SK-N-SH (cell line): Measurements from ENCODE around the gene AFF3. TPM values are rescaled to one million over a fixed set of nuclear protein-coding genes. Genes with fewer than 3 reads are reported as not detected.

Experiments
- CTCF ChIA-PET: fragments of 300-600, 350-600 bp; formaldehyde crosslinking; extraction: SDS; loops from one replicate; lab custom pipeline; 2021; lab: Yijun Ruan, JAX
- POLR2A ChIA-PET: fragments of 350-600 bp; sonication (Branson Sonifier 250); formaldehyde crosslinking; extraction: SDS; loops from one replicate; lab custom pipeline; 2020; ENCODE audit warnings: antibody characterized with exemption, inconsistent platforms; lab: Yijun Ruan, JAX
- DNase-seq: peaks from one replicate; pipeline ENCODE4 v3.0.0; 2012
- H2AFZ ChIP-seq: fragments of 200-600 bp; sonication (generic); 2 replicates; pipeline ENCODE4 v1.8.1; 2016; ENCODE audit warnings: antibody characterized with exemption, mild to moderate bottlenecking, low read depth
- H3F3A ChIP-seq: fragments of 200-600 bp; sonication (generic); replicated peaks from 2 replicates; pipeline ENCODE3; 2016; ENCODE audit warnings: antibody characterized with exemption, mild to moderate bottlenecking; ENCODE audit not compliant: insufficient read depth
- H3K27ac ChIP-seq, 2 experiments: fragments of 200-500 bp in 1 of 2; fragments of 200-600 bp in 1 of 2; sonication (Bioruptor generic) in 1 of 2; sonication (generic), shearing (Covaris generic) in 1 of 2; 2 replicates each; pipeline versions ENCODE4 v1.5.1 to v1.6.1; 2014 to 2016; ENCODE audit warnings: low read depth in 2 of 2, inconsistent platforms in 1 of 2, low read length in 1 of 2, mild to moderate bottlenecking in 1 of 2, mixed read lengths in 1 of 2
- H3K27me3 ChIP-seq: fragments of 200-600 bp; sonication (generic), shearing (Covaris generic); 2 replicates; pipeline ENCODE4 v1.6.1; 2016; ENCODE audit warnings: mixed run types; ENCODE audit not compliant: insufficient read depth
- H3K36me3 ChIP-seq, 2 experiments: fragments of 200-500 bp in 1 of 2; fragments of 200-600 bp in 1 of 2; sonication (Bioruptor generic) in 1 of 2; sonication (generic) in 1 of 2; replicated peaks in 1 of 2; 2 replicates each; pipeline versions ENCODE3 to v1.5.1; 2014 to 2016; ENCODE audit warnings: low read length in 1 of 2, mild to moderate bottlenecking in 1 of 2; ENCODE audit not compliant: insufficient read depth in 2 of 2, control insufficient read depth in 1 of 2
- H3K4me1 ChIP-seq, 2 experiments: fragments of 200-500 bp in 1 of 2; fragments of 200-600 bp in 1 of 2; sonication (Bioruptor generic) in 1 of 2; sonication (generic), shearing (Covaris generic) in 1 of 2; 2 replicates each; pipeline versions ENCODE4 v1.5.1 to v1.6.1; 2014 to 2016; ENCODE audit warnings: low read depth in 1 of 2, low read length in 1 of 2, mixed run types in 1 of 2; ENCODE audit not compliant: insufficient read depth in 2 of 2, control insufficient read depth in 1 of 2
- H3K4me2 ChIP-seq: fragments of 200-600 bp; sonication (generic), shearing (Covaris generic); 2 replicates; pipeline ENCODE4 v1.6.1; 2017; ENCODE audit warnings: mixed run types
- H3K4me3 ChIP-seq, 2 experiments: fragments of 200-500 bp in 1 of 2; fragments of 200-600 bp in 1 of 2; sonication (Bioruptor generic) in 1 of 2; sonication (generic), shearing (Covaris generic) in 1 of 2; 2 replicates each; pipeline versions ENCODE4 v1.5.1 to v1.8.1; 2014 to 2016; ENCODE audit warnings: low read depth in 2 of 2, inconsistent platforms in 1 of 2, low read length in 1 of 2, mild to moderate bottlenecking in 1 of 2, mixed read lengths in 1 of 2, moderate library complexity in 1 of 2
- H3K79me2 ChIP-seq: fragments of 200-600 bp; sonication (generic); 2 replicates; pipeline ENCODE4 v1.8.1; 2017; ENCODE audit warnings: mild to moderate bottlenecking; ENCODE audit not compliant: insufficient read depth
- H3K9ac ChIP-seq: fragments of 200-600 bp; sonication (generic); 2 replicates; pipeline ENCODE4 v1.6.1; 2017; ENCODE audit warnings: mixed run types
- H3K9me2 ChIP-seq: fragments of 200-600 bp; sonication (generic); 2 replicates; pipeline ENCODE4 v1.6.1; 2017; ENCODE audit warnings: mixed run types
- H3K9me3 ChIP-seq: fragments of 200-600 bp; sonication (generic); 2 replicates; pipeline ENCODE4 v1.6.1; 2017; ENCODE audit warnings: mixed run types, mild to moderate bottlenecking, moderate library complexity
- H4K20me1 ChIP-seq: fragments of 200-600 bp; sonication (generic); 2 replicates; pipeline ENCODE4 v1.6.1; 2017; ENCODE audit warnings: mild to moderate bottlenecking, mixed run types; ENCODE audit not compliant: insufficient read depth
- ELF1 ChIP-seq: IDR thresholded peaks from 2 replicates; pipeline ENCODE4 v1.4.0; 2012
- FOXJ3 ChIP-seq: sonication (generic); formaldehyde crosslinking; IDR thresholded peaks from 2 replicates; pipeline ENCODE4 v1.5.1; 2020; ENCODE audit warnings: mild to moderate bottlenecking, missing genetic modification reagents
- GABPA ChIP-seq: IDR thresholded peaks from 2 replicates; pipeline ENCODE4 v1.4.0; 2012; ENCODE audit warnings: low read depth, mild to moderate bottlenecking
- GATA2 ChIP-seq: sonication (generic); formaldehyde crosslinking; IDR thresholded peaks from 2 replicates; pipeline ENCODE4 v1.5.0; 2020; ENCODE audit warnings: mild to moderate bottlenecking, missing genetic modification reagents
- NRF1 ChIP-seq: IDR thresholded peaks from 2 replicates; pipeline ENCODE4 v1.6.1; 2012; ENCODE audit warnings: low read depth, mild to moderate bottlenecking, low read length
- RCOR1 ChIP-seq: fragments of 150-350 bp; IDR thresholded peaks from 2 replicates; pipeline ENCODE4 v1.6.1; 2017; ENCODE audit warnings: antibody characterized with exemption, low read length
- RFX5 ChIP-seq: IDR thresholded peaks from 2 replicates; pipeline ENCODE4 v1.6.1; 2012; ENCODE audit warnings: mild to moderate bottlenecking, improper control_type of control experiment, low read length
- SMC3 ChIP-seq: IDR thresholded peaks from 2 replicates; pipeline ENCODE4 v1.6.1; 2012; ENCODE audit warnings: low read depth, low read length, improper control_type of control experiment
- TAF1 ChIP-seq: IDR thresholded peaks from 2 replicates; pipeline ENCODE4 v1.6.1; 2012; ENCODE audit warnings: low read depth, mild to moderate bottlenecking, low read length, moderate library complexity, borderline replicate concordance
- TCF12 ChIP-seq: IDR thresholded peaks from 2 replicates; pipeline ENCODE4 v1.4.0; 2012
- YY1 ChIP-seq: IDR thresholded peaks from 2 replicates; pipeline ENCODE4 v1.4.0; 2012; ENCODE audit warnings: low read depth, mild to moderate bottlenecking
- WGBS: methylation state at CpG from one replicate; pipeline ENCODE4 v1.1.6; 2017; ENCODE audit warnings: low lambda C conversion rate; 5-methylcytosine and 5-hydroxymethylcytosine counted together
- polyA plus RNA-seq, 3 experiments: library from polyadenylated mRNA; depleted of rRNA; stranded (reverse); fragments of >200 nt; gene quantifications; 2 replicates each; pipeline ENCODE4 v1.2.3, GENCODE V29; 2012
- TF ChIP-seq, protein P1 (sequence below): IDR thresholded peaks from 2 replicates; pipeline ENCODE4 v1.4.0; 2012; ENCODE audit warnings: low read depth, borderline replicate concordance
- TF ChIP-seq, protein P2 (sequence below): IDR thresholded peaks from 2 replicates; pipeline ENCODE4; 2012
- TF ChIP-seq, protein P3 (sequence below): fragments of 200-600 bp; sonication (generic); IDR thresholded peaks from 2 replicates; pipeline ENCODE4 v1.6.1; 2017; ENCODE audit warnings: antibody characterized with exemption, mild to moderate bottlenecking, moderate library complexity
- TF ChIP-seq, protein P4 (sequence below): fragments of 150-350 bp; IDR thresholded peaks from 2 replicates; pipeline ENCODE4 v1.6.1; 2016; ENCODE audit warnings: mild to moderate bottlenecking, low read depth, low read length
- TF ChIP-seq, protein P5 (sequence below): IDR thresholded peaks from 2 replicates; pipeline ENCODE4 v1.4.0; 2012; ENCODE audit warnings: low read depth, borderline replicate concordance

AFF3 gene
- polyA plus RNA-seq, 1 of the 3 experiments (the other 2 are of a cell fraction) = 0.36 TPM

DNA sequence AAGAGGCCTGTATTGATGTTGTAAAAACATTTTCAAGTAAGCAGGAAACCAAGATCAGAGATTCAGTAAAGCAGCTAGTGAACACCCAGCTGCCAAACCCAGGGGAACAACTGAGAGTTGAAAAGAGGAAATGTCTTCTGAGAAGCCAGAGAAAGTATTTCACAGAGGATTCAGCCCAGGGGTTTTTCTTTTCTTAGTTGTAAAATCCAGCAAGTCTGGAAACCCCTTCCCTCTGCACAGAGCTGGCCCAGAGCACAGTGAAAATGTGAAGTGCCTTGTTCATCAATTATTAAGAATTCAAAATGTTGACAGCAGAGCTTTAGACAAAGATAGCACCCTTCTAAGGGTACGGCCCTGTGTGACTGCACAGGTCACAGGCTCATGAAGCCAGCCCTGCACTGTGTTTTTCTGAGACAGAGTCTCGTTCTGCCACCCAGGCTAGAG, 28.4 kb downstream of the AFF3 start:
- H4K20me1 ChIP-seq = no peaks in the 10 kb centered on the region
- H3K79me2 ChIP-seq = no peaks in the 10 kb centered on the region
- ChIA-PET CTCF (no interaction called here), POLR2A (no interaction called here)
- H2AFZ ChIP-seq = no peak overlapping the region
- H3K27ac ChIP-seq = no peak overlapping the region
- no peaks in the 10 kb centered on the region for H3K9me3 ChIP-seq
- H3K9ac ChIP-seq = no peak overlapping the region
- no peaks in the 10 kb centered on the region for H3K9me2 ChIP-seq
- H3K4me2 ChIP-seq = no peak overlapping the region
- no peak for TF ChIP-seq NRF1
- TF ChIP-seq, protein P1, sequence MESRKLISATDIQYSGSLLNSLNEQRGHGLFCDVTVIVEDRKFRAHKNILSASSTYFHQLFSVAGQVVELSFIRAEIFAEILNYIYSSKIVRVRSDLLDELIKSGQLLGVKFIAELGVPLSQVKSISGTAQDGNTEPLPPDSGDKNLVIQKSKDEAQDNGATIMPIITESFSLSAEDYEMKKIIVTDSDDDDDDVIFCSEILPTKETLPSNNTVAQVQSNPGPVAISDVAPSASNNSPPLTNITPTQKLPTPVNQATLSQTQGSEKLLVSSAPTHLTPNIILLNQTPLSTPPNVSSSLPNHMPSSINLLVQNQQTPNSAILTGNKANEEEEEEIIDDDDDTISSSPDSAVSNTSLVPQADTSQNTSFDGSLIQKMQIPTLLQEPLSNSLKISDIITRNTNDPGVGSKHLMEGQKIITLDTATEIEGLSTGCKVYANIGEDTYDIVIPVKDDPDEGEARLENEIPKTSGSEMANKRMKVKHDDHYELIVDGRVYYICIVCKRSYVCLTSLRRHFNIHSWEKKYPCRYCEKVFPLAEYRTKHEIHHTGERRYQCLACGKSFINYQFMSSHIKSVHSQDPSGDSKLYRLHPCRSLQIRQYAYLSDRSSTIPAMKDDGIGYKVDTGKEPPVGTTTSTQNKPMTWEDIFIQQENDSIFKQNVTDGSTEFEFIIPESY = no peak
- TF ChIP-seq, protein P2, sequence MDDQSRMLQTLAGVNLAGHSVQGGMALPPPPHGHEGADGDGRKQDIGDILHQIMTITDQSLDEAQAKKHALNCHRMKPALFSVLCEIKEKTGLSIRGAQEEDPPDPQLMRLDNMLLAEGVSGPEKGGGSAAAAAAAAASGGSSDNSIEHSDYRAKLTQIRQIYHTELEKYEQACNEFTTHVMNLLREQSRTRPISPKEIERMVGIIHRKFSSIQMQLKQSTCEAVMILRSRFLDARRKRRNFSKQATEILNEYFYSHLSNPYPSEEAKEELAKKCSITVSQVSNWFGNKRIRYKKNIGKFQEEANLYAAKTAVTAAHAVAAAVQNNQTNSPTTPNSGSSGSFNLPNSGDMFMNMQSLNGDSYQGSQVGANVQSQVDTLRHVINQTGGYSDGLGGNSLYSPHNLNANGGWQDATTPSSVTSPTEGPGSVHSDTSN = no peak
- TF ChIP-seq TAF1 = no peak
- no peak for TF ChIP-seq RCOR1
- TF ChIP-seq, protein P3, sequence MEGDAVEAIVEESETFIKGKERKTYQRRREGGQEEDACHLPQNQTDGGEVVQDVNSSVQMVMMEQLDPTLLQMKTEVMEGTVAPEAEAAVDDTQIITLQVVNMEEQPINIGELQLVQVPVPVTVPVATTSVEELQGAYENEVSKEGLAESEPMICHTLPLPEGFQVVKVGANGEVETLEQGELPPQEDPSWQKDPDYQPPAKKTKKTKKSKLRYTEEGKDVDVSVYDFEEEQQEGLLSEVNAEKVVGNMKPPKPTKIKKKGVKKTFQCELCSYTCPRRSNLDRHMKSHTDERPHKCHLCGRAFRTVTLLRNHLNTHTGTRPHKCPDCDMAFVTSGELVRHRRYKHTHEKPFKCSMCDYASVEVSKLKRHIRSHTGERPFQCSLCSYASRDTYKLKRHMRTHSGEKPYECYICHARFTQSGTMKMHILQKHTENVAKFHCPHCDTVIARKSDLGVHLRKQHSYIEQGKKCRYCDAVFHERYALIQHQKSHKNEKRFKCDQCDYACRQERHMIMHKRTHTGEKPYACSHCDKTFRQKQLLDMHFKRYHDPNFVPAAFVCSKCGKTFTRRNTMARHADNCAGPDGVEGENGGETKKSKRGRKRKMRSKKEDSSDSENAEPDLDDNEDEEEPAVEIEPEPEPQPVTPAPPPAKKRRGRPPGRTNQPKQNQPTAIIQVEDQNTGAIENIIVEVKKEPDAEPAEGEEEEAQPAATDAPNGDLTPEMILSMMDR = no peak
- no peak for TF ChIP-seq ELF1
- no peak for TF ChIP-seq TCF12
- TF ChIP-seq GATA2 (CRISPR knock-in tag) = no peak
- TF ChIP-seq GABPA = no peak
- TF ChIP-seq YY1 = no peak
- TF ChIP-seq, protein P4, sequence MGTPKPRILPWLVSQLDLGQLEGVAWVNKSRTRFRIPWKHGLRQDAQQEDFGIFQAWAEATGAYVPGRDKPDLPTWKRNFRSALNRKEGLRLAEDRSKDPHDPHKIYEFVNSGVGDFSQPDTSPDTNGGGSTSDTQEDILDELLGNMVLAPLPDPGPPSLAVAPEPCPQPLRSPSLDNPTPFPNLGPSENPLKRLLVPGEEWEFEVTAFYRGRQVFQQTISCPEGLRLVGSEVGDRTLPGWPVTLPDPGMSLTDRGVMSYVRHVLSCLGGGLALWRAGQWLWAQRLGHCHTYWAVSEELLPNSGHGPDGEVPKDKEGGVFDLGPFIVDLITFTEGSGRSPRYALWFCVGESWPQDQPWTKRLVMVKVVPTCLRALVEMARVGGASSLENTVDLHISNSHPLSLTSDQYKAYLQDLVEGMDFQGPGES = no peak
- no peak for TF ChIP-seq RFX5
- TF ChIP-seq SMC3 = no peak
- TF ChIP-seq FOXJ3 (CRISPR knock-in tag) = no peak
- TF ChIP-seq, protein P5, sequence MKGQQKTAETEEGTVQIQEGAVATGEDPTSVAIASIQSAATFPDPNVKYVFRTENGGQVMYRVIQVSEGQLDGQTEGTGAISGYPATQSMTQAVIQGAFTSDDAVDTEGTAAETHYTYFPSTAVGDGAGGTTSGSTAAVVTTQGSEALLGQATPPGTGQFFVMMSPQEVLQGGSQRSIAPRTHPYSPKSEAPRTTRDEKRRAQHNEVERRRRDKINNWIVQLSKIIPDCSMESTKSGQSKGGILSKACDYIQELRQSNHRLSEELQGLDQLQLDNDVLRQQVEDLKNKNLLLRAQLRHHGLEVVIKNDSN = no peak
- H3K36me3 ChIP-seq = no peaks in the 10 kb centered on the region
- no peak for DNase-seq
- no peaks in the 10 kb centered on the region; a peak in 1 of 4 replicates for H3K4me1 ChIP-seq
- WGBS = 46% methylated on average over 2 of the region's 2 CpGs
- H3K27me3 ChIP-seq = no peaks in the 10 kb centered on the region; the same call in 1 of the 2 replicates
- H3K4me3 ChIP-seq = no peak overlapping the region
- H3F3A ChIP-seq = no peaks in the 10 kb centered on the region
